ENCODE data around the gene PYY.
A peak's percentile ranks its signal among the peaks of the same experiment; 100 is the strongest.
"Not testable (repeated sequence)": the region's sequence is repeated elsewhere in the genome, so short reads cannot be mapped to it uniquely, and the experiment has no call there.

The PYY gene

DNA sequence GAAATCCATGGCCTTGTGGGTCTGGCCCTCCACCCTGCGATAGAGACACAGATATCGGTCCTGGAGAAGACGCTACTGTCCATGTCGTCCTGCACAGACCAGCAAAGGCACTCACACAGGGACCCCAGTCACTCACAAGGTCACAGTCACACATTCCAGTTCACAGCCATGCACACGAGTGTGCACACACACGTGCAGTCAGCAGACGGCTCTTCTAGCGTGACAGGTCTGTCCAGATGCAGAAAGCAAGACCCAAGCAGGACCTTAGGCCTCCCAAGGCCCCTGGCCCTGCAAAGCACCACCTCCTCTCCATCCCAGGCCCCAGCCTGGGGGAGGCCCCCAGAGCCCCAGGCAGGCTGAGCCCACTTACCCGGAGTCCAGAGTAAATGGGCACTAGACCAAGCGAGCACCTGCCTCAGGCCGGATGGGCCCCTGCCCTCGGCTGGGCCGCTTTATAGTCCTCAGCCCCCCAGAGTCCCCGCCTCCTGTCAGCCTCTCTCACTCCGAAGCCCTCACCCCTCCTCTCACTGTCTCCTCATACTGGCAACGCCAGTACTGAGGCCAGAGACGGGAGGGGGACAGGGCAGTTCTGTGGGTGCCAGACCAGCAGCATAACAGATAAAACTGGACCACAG, 11.6 kb downstream of the PYY start, which contains the start of gene PPY:
Gene PPY, minus strand, starts transcription at position 426 of the 635 bp plus-strand sequence. CDS start 822 bp downstream, outside the sequence.
- no peak for DNase-seq

- no peak for DNase-seq
Observed at GRCh38 chr17:43940630-43941029, 13.1 kb downstream of the PYY start.

GRCh38 chr17:43939886-43940285, 13.9 kb downstream of the PYY start:
- no peak for DNase-seq

GRCh38 chr17:43939452-43939851, 14.3 kb downstream of the PYY start:
- DNase-seq: not testable (repeated sequence)

DNA sequence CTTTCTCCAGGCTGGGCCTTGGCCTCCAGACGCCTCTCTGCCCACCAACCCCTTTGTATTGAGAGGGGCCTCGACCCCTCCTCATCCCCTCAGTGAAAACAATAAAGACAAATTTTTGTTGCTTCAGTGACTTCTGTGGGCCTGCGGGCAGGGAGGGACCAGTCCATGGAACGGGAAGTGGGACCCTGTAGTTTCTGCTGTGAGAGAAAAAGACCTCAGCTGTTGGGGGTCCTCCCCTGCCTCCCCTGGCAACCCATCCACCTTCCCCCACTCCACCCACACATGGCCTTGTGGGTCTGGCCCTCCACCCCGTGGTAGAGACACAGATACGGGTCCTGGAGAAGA, 14.9 kb downstream of the PYY start:
- DNase-seq: no peak

GRCh38 chr17:43936434-43936833, 17.3 kb downstream of the PYY start:
- DNase-seq: no peak

DNA sequence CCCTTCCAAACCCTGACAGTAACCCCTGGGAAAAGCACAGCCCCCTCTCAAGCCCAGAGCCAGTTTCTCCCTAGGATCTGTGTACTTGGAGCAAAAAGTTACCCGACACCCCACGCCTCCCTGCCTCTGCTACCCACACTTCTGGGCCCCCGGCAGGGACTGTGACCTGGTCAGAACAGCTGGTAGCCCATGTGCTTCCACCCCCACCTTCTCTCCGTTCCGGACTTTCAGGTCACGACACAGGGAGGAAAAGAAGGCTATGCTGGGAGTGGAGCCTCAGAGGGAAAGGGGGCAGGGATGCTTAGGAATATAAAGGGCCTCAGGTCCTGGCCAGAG, 17.8 kb downstream of the PYY start:
- DNase-seq: no peak

DNA sequence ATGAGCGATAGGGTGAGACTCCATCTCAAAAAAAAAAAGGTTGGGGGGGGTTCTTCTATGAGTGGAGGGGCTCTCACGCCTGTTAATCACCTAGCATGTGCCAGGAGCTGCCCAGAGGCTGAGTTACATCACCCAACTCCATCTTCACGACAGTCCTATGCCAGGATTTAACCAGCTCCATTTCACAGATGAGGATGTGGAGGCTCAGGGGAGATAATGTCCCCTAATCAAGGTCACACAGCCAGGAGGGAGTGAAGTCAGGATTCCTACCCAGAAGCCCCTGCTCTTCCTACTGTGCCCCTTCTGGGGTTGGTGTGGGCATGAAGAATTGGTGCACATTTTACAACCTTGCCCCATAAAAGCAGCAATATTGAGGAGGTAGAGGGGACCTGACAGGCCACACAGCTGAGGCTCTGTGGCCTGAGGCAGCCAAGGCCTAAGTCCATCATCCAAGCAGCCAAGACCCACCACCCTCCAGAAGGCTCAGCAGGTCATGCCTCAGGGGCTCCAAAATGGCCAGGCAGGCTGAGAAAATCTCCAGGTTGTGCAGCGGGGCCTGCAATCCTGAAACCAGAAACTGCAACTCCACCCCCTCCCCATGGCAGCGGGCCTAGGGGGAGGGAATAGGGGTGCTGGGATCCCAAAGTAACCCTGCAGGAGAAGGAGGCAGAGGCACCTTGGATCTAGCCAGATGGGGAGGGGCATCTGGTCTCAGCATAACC, 18.4 kb downstream of the PYY start:
- DNase-seq: no peak

- no peak for DNase-seq
Observed at GRCh38 chr17:43932923-43933322, 20.8 kb downstream of the PYY start.

DNA sequence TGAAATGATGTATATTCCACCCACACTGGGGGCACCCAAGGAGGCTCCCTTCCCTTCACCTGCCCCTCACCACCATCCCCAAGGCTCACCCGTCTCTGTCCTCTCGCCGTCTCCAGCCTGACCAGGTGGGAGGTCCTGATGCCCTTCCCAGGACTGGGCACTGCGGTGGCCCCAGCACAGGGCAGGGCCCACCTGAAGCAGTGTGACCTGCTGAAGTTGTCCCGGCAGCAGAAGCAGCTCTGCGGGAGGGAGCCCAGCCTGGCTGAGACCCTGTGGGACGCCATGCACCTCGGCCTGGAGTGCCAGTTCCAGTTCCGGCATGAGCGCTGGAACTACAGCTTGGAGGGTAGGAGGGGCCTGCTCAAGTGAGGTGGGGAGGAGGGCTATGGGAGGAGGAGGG, 21.4 kb downstream of the PYY start:
- DNase-seq: no peak

DNA sequence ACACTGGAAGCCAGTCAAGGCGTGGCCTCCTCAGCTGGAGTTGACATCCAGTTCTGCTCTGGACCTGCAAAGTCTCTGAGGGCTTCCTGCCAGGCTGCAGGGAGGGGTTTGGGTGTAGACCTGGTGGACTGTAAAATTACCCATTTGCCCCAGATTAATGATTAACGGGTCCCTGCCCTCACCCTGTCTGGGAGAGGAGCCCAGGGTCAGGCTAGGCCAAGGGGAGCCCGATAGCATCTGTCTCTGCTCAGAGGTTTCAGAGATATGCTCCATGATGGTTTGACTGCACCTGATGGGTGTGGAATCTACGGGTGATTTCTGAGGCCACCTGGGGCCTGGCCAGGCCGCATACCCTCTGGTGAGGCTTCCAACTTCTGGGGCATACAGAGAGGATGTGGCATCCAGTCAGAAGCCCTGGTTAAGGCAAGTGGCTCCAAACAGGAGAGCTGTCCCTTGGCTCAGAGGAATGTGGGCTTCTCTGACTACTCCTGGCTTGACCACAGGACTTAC, 22.6 kb downstream of the PYY start:
- no peak for DNase-seq

- no peak for DNase-seq
Observed at GRCh38 chr17:43928609-43929008, 25.1 kb downstream of the PYY start.

GRCh38 chr17:43927929-43928328, 25.8 kb downstream of the PYY start:
- not testable (repeated sequence) for DNase-seq

- DNase-seq: peak; percentile 3
Observed at GRCh38 chr17:43927060-43927864, 26.5 kb downstream of the PYY start.

GRCh38 chr17:43924558-43924957, 29.2 kb downstream of the PYY start:
- DNase-seq: no peak

DNA sequence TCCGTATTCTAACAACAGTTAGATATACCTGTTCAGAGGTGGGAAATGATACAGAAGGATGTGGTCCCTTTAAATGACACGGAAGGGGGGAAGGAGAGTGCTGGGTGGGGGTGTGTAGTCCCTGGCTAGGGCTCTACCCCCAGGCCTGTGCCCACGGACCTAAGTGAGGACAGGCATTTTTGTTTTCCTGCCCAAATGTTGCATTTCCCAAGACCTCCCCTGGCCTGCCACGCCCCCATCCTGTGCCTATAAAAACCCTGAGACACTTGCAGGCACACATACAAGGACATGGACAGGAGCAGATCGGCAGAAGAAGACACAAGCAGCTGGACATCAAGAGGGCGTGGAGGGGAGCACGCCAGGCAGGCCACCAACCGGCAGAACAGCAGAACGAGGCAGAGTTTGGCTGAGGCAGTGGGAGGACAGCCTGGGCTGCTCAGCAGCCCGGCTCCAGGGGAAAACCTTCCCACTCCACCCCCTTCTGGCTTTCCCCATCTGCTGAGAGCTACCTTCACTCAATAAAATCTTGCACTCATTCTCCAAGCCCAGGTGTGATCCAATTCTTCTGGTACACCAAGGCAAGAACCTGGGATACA, 33.1 kb downstream of the PYY start:
- no peak for DNase-seq

DNA sequence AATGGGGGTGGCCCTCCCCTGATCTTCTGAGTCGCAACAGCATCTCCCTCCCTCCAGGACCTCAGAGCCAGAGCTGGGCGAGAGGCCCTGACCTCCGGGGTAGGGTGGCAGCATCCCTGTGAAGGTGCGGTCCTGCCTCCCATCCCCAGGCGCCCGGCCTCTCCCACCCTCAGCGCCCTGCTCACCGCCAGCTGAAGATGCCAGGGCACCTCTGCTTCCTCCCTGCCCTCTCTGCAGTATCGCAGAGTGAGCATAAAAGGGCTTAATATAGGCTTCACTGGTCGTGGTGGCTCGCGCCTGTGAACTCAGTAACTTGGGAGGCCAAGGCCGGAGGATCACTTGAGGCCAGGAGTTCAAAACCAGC, 35.7 kb downstream of the PYY start:
- DNase-seq: no peak

- peak; percentile 49 for DNase-seq
Observed at GRCh38 chr17:43917348-43918025, 36.3 kb downstream of the PYY start.

GRCh38 chr17:43917016-43917347, 36.8 kb downstream of the PYY start:
- DNase-seq: no peak

DNA sequence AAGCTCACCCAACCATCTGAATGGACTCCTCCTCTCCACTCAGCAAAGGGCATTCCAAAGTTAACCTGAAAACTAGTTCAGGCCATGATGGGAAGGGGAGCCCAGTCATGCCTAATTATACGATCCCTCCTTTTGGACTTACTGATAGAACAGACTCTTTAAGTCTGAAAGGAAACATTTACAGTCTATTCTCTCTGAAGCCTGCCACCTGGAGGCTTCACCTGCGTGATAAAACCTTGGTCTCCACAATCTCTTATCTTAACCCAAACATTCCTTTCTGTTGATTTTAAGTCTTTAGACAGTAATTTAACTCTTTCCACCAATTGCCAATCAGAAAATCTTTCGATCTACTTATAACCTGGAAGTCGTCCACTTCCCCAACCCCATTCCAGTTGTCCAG, 37.4 kb downstream of the PYY start:
- no peak for DNase-seq

DNA sequence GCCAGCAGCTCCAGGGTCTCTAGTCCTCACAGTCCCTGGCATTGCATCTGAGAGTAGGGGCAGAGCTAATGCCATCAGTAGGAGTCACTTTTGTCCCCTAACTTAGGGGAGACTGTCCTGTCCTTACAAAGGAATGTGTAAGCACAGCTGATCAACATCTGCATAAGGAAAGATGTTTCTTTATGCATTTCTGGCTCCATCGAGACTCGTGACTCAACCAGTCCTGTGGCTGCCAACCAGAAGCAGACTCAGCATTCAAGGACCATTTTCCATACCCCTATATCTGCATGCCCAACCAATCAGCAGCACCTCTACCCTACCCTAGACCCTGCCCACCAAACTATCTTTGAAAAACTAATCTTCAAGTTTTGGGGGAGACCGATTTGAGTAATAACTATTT, 38.2 kb downstream of the PYY start:
- no peak for DNase-seq

DNA sequence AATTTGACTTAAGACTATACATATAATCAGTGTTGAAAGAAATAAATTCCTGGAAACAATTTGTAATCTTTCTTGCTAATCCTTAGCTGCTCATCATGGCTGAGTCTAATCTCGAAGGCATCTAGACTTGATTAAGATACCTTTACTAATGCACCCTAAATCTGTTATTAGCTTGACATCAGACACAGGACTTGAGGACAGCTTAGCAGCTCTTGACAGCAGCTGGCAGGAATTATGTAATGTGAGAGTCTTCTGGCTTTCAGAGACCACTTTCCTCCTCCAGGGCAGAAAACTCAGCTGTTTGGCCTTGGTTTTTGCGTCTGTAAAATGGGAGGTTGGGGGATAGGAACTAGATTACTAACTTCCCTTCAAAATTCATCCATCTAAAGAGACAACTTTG, 39.3 kb downstream of the PYY start:
- DNase-seq: no peak

GRCh38 chr17:43913584-43913983, 40.2 kb downstream of the PYY start:
- no peak for DNase-seq

Data from stimulated activated naive CD4-positive, alpha-beta T cell treated with Interleukin-2 at 50 U/mL for 16 hours (primary cell).